T-helper 2 cell treated with Interferon-gamma antibody and Interleukin-4, amounts not matched to agents 5 μg/mL and 100 μg/mL, for 36 hours (primary cell): ENCODE results near the gene MZB1.

Source experiments
- DNase-seq: peaks from one replicate; pipeline ENCODE4 v3.0.0; 2021; ENCODE audit warnings: low spot score
- H3K27ac Mint-ChIP-seq: one replicate; pipeline ENCODE4 v1.8.0; 2021; ENCODE audit warnings: mild to moderate bottlenecking, mixed read lengths
- H3K27me3 Mint-ChIP-seq: one replicate; pipeline ENCODE4 v1.8.0; 2021; ENCODE audit warnings: low read depth, mixed read lengths
- H3K36me3 Mint-ChIP-seq: one replicate; pipeline ENCODE4 v1.8.0; 2021; ENCODE audit warnings: low read depth, mixed read lengths
- H3K4me1 Mint-ChIP-seq: one replicate; pipeline ENCODE4 v1.8.0; 2021; ENCODE audit warnings: low read depth, mixed read lengths
- H3K4me3 Mint-ChIP-seq: one replicate; pipeline ENCODE4 v1.8.0; 2022; ENCODE audit warnings: mild to moderate bottlenecking, moderate library complexity, mixed read lengths
- H3K9me3 Mint-ChIP-seq: one replicate; pipeline ENCODE4 v1.8.0; 2021; ENCODE audit warnings: mixed read lengths

MZB1 gene

DNA sequence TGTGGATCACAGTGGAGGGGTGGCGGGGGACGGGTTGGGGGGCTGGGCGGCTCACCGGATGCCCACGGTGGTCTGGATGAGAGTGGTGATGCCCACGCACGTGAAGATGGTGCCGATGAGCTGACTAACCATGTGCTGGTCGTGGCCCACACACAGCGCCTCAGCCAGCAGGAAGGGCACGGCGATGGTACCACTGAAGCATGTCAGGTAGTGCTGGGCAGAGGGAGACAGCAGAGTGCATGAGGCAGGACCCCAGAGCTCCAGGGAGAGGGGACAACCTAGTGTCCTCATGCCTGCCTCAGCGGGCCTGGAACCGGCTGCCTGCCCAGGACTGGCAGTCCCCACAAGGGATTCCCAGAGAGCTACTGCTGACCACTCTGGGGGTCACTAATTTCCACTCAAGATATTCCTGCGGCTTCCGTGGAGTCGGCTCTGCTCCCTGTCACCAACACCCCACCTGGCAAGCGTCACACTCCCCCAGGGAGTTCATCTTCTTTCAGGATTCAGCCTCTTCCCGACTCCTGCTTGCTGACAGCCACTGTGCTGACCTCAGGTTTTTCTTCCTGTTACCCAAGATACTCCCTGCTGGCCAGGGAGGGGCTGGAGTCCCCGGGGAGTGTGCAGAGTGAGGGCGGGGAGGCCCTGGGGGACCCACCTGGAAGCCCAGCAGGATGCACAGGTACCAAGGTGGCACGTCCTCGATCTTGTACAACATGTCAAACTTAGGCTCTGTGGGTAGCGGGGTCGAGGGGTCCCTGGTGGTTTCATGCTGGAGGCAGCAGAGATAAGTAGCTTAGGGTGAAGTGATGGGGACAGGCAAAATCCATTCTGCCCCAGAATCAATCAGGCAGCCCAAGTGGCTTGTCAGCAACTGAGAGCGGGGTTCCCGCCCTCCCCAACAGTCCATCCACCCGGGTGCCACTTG lies 7.6 kb downstream of the MZB1 start:
- no peak overlapping the region for H3K4me3 Mint-ChIP-seq
- no peaks in the 10 kb centered on the region for H3K9me3 Mint-ChIP-seq
- peaks cover 31% of the 10 kb centered on the region for H3K4me1 Mint-ChIP-seq
- H3K27ac Mint-ChIP-seq = no peak overlapping the region
- DNase-seq = no peak
- H3K36me3 Mint-ChIP-seq = peaks cover 7% of the 10 kb centered on the region
- no peaks in the 10 kb centered on the region for H3K27me3 Mint-ChIP-seq

DNA sequence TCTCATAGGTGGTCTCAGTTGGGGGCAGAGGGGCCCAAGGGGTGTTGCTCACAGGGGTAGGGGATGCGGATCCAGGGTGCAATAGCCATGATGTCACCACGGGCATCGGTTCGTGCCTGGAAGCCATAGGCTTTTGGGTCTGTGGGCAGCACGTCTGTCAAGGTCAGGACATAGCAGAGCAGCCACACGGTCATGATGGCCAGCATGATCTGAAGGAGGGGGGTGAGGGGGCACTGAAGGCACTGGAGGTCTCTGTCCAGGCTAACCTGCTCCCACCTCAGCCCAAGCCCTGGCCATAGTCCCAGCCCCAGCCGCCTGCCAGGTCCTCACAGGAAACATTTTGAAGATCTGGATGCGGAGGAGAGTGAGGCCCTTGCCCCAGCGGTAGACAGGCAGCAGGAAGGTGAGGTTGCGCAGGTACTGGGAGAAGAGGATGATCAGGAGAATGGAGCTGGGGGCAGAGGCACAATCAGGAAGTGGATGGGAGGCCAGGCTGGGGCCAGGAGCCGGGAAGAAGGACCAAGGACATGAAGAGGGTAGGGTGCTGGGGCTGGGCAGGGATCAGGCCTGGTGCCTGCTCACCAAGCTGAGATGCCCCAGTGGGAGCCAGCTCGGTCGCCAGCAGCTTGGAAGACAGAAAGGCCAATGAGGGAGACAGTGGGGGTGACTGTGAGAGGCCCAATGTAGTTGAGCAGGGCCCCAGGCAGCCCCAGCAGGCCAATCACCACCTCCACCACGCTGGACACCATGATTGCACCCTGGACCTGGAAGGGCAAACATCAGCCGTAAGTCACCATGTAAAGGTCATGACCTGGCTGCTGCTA lies 9.9 kb downstream of the MZB1 start:
- Mint-ChIP-seq H3K9me3 (no peaks in the 10 kb centered on the region), H3K4me3 (no peak overlapping the region), H3K4me1 (peaks cover 12% of the 10 kb centered on the region), H3K36me3 (peaks cover 8% of the 10 kb centered on the region), H3K27me3 (no peaks in the 10 kb centered on the region), H3K27ac (peak overlapping the region; percentile 7)
- no peak for DNase-seq

DNA sequence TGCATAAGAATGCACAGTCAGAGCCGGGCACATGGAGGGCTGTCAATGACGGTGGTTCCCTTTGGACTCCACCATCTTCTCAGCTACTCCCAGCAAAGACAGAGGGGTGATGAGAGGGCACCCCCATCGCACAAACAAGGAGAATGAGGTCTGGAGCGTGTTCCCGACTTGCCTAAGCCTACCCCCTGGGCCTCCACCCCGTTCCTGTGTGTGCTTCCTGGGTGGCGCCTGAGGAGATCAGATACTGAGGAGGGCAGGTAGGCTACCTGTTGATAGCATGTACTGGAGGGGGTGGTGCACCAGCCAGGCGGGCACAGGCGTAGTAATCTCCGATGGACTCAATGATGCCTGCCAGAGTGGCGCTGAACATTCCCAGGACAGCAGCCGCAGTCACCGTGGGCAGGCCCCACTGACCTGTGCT lies 10.8 kb downstream of the MZB1 start:
- H3K27me3 Mint-ChIP-seq = no peaks in the 10 kb centered on the region
- H3K36me3 Mint-ChIP-seq = peaks cover 9% of the 10 kb centered on the region
- no peak for DNase-seq
- no peak overlapping the region for H3K27ac Mint-ChIP-seq
- peaks cover 5% of the 10 kb centered on the region for H3K4me1 Mint-ChIP-seq
- H3K4me3 Mint-ChIP-seq = no peak overlapping the region
- H3K9me3 Mint-ChIP-seq = no peaks in the 10 kb centered on the region

DNA sequence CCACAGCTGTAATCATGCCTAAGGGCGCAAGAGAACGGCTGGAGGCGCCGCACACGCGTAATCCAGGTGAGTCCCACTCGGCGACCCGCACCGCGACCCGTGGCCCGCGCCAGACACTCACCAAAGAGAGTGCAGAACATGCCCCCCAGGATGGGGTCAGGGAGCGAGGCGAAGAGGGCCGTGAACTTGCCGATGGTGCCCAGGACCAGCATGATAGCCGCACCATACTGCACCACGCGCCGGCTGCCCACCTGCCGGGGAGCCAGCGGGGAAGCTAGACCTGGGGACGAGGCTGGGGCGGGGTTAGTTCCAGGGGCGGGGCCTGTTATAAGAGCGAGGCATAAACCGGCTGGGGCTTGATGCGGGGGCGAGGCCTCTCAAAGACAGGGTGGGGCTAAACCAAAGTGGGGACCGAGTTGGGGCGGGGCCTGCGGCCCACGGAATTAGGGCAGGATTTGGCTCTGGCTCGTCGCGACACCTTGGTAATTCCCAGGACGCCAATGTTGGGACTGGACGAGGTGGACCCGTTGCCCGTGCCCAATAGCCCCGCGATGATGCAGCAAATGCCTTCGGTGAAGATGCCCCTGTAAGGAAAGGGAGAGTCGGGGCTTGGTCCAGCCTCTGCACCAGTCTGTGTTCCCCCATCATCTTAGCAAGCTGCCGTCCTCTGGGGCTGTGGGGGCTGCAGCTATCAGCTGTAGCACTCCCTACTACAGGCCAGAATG lies 11.4 kb downstream of the MZB1 start:
- no peak for DNase-seq
- Mint-ChIP-seq H3K4me1 (peaks cover 5% of the 10 kb centered on the region), H3K9me3 (no peaks in the 10 kb centered on the region), H3K36me3 (peaks cover 12% of the 10 kb centered on the region), H3K4me3 (no peak overlapping the region), H3K27me3 (no peaks in the 10 kb centered on the region), H3K27ac (no peak overlapping the region)

DNA sequence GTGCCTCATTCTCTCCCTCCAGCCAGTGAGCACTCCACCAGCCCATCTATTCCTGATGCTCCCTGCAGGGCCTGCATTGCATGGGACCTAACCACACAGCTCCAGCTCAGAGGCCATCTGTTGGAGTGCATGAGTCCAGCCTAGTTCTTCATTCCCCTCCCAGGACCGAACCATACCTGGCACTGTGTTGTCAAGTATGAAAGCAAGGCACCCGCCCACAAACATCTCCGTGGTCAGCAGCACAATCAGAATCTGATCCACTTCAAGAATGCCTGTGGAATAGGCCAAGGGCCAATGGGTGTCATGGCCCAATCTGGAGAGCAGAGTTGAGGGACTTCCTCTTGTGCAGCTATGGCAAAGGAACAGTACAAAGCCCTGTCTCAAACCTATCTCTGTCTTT lies 12.5 kb downstream of the MZB1 start:
- no peak for DNase-seq
- Mint-ChIP-seq H3K36me3 (peaks cover 16% of the 10 kb centered on the region), H3K4me3 (no peak overlapping the region), H3K27ac (no peak overlapping the region), H3K4me1 (peaks cover 5% of the 10 kb centered on the region), H3K9me3 (no peaks in the 10 kb centered on the region), H3K27me3 (no peaks in the 10 kb centered on the region)

DNA sequence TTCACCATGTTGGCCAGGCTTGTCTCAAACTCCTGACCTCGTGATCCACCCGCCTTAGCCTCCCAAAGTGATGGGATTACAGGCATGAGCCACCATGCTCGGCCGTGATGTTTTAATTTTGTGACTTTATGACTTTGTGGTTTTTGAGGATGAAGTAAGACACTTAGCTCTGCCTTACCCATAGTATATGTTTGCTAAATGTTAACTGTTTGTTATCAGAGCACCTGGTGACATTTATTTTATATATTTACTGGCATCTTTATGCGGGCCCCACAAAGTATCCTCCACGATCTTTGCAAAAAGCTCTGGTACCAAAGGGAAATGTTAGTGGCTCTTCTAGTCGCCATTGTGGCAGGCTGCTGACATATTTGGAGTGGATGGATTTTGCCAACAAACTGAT lies 13.3 kb downstream of the MZB1 start:
- Mint-ChIP-seq H3K27me3 (no peaks in the 10 kb centered on the region), H3K9me3 (no peaks in the 10 kb centered on the region), H3K4me1 (peaks cover 13% of the 10 kb centered on the region), H3K4me3 (no peak overlapping the region), H3K27ac (no peak overlapping the region), H3K36me3 (peaks cover 20% of the 10 kb centered on the region)
- no peak for DNase-seq

DNA sequence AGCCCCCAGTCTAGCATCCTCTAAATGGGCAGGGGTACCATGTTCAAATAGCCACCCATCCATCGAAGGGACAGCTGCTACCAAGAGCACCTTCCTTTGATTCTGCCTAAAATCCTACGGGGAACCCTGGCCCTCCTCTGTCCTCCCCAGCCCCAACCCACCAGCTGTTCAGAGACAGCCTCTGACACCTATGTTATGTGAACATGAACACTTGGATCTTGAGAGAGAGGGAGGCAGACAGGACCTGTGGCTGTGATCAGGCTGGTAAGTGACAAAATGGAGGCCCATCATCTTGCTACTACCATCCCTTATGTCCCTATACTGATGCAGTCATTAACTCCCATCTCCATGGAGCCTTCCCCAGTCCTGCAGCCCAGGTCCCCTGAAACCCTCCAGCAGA lies 14.8 kb downstream of the MZB1 start:
- H3K9me3 Mint-ChIP-seq = no peaks in the 10 kb centered on the region
- DNase-seq = no peak
- peaks cover 15% of the 10 kb centered on the region for H3K4me1 Mint-ChIP-seq
- H3K27me3 Mint-ChIP-seq = no peaks in the 10 kb centered on the region
- peaks cover 24% of the 10 kb centered on the region for H3K36me3 Mint-ChIP-seq
- no peak overlapping the region for H3K27ac Mint-ChIP-seq
- no peak overlapping the region for H3K4me3 Mint-ChIP-seq

DNA sequence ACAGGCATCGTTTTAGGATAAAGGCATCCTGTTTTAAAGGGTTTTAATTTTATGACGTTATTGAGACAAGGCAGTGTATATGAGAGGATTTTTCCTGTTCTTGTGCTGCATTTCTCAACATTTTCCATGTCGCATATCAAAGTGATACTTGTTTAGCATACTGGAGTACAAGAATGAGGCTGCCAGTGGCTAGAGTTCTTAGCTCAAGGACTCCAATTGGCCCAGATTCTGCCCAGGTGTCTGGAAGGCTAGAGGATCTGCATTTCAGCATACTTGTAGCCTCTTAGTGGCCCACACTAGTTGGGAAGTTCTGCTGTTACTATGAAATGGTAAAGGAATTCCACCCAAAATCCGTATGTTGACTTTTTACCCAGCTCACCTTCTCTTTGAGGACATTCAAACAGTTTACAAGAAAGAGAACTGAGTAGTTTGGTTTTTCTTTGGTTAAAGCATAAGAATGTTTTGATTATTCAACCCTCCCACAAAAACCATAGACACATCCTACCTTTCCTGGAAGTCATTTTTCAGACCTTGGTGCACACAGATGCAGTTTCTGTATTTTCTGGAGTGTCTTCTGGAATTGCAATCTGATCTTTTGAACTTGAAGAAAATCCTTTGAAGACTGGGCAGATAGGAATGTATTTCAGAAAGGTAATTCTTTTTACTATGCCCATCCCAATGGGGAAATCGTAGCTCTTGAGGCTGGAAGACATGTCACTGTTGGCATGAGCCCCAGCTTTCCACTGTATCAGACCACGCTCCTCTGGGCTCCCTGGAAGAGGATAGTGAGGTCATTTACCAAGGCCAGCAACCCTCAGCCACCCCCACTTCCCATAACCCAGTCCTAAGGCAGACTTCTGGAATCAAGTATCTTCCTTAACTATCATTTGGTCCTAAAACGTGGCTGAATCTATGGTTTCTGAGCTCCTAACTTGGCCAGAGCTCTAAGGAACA lies 18.0 kb downstream of the MZB1 start:
- Mint-ChIP-seq H3K36me3 (peaks cover 25% of the 10 kb centered on the region), H3K9me3 (no peaks in the 10 kb centered on the region), H3K4me3 (no peak overlapping the region), H3K27me3 (no peaks in the 10 kb centered on the region), H3K4me1 (peaks cover 10% of the 10 kb centered on the region), H3K27ac (no peak overlapping the region)
- DNase-seq = no peak

DNA sequence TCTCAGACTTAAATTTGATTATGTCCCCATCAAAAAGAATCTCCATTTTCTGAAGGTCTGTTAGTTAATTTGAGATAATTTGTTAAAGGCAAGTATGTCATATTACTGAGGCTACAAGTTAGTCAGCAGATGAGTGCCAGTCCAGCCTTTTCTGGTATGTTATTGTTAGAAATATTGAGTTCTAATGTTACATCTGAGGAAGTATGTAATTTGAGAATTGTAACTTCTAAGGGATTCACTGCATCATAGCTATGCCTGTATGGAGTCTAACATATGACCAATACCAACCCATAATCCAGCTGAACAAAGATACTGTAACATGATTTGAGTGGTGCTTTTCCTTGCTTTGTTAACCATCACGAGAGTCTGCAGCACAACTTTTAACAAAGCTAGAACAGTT lies 20.5 kb downstream of the MZB1 start:
- Mint-ChIP-seq H3K27me3 (no peaks in the 10 kb centered on the region), H3K27ac (no peak overlapping the region), H3K4me1 (peaks cover 10% of the 10 kb centered on the region), H3K36me3 (peaks cover 38% of the 10 kb centered on the region), H3K9me3 (no peaks in the 10 kb centered on the region), H3K4me3 (no peak overlapping the region)
- DNase-seq = no peak

DNA sequence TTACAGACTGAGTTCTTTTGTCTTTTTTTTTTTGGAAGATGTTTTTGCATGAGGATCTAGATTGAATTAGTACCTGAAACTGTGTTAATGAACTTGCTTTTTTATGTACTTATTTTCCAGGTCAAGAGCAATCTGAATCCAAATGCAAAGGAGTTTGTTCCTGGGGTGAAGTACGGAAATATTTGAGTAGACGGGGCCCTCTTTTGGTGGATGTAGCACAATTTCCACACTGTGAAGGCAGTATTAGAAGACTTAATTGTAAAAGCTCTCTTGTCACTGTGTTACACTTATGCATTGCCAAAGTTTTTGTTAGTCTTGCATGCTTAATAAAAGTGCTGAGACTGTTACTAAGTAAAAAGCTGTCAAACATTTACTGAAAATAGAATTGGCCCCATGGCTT lies 21.1 kb downstream of the MZB1 start:
- H3K4me3 Mint-ChIP-seq = no peak overlapping the region
- H3K4me1 Mint-ChIP-seq = peaks cover 10% of the 10 kb centered on the region
- H3K27me3 Mint-ChIP-seq = no peaks in the 10 kb centered on the region
- peaks cover 43% of the 10 kb centered on the region for H3K36me3 Mint-ChIP-seq
- no peak for DNase-seq
- H3K9me3 Mint-ChIP-seq = no peaks in the 10 kb centered on the region
- no peak overlapping the region for H3K27ac Mint-ChIP-seq

DNA sequence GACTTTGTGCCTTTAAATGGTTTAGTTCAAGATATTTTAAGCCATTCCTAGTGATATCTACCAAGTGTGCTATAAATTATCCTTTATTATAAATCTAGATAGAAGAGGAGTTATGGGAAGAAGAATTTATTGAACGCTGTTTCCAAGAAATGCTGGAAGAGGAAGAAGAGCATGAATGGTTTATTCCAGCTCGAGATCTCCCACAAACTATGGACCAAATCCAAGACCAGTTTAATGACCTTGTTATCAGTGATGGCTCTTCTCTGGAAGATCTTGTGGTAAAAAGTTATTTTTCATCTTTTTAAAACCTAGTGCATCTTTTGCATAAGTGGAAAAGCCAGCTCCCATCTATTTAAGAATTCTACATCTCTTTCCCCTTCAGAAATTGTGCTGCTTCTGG lies 25.2 kb downstream of the MZB1 start:
- Mint-ChIP-seq H3K4me3 (no peak overlapping the region), H3K9me3 (no peaks in the 10 kb centered on the region), H3K27ac (no peak overlapping the region), H3K4me1 (no peaks in the 10 kb centered on the region), H3K27me3 (no peaks in the 10 kb centered on the region), H3K36me3 (peaks cover 45% of the 10 kb centered on the region)
- DNase-seq = no peak

DNA sequence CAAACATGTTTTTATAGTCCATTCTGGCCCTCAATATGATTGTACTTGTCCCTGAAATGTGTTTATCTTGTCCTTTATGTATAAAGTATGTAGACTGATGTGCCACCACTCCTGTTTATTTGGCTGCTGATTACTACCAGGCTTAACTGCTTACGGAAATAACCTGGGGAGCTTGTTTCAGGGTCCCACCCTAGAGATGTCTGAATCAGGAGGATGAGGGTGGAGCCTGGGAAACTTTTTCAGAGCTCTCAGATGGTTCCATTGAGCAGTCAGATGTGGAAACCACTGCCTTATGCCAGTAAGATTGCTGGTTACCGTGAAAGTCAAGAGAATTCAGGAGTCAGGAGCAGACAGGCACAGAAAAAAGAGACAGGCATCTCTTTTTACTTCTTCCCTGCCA lies 25.8 kb downstream of the MZB1 start:
- DNase-seq = no peak
- no peaks in the 10 kb centered on the region for H3K4me1 Mint-ChIP-seq
- no peaks in the 10 kb centered on the region for H3K27me3 Mint-ChIP-seq
- H3K4me3 Mint-ChIP-seq = no peak overlapping the region
- H3K9me3 Mint-ChIP-seq = no peaks in the 10 kb centered on the region
- peaks cover 45% of the 10 kb centered on the region for H3K36me3 Mint-ChIP-seq
- no peak overlapping the region for H3K27ac Mint-ChIP-seq

DNA sequence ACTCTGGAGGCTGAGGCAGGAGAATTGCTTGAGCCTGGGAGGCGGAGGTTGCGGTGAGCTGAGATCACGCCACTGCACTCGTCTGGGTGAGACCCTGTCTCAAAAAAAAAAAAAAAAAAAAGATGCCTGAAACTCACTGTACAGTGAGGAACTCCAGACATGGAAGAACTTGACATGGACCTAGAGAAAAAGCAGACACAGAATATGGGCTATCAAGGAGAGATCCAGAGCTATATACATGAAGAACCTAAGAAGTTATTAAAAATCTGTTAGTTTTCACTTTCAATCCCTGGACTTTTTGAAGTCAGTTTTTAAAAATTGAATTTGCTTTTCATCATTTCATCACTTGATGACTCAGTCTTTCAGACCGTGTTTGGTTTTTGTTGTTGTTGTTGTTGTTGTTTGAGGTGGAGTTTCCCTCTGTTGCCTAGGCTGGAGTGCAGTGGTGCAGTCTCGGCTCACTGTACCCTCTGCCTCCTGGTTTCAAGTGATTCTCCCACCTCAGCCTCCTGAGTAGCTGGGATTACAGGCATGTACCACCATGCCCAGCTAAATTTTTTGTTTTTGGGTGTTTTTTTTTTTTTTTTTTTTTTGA lies 27.8 kb downstream of the MZB1 start:
- DNase-seq = no peak
- H3K4me3 Mint-ChIP-seq = no peak overlapping the region
- H3K4me1 Mint-ChIP-seq = no peaks in the 10 kb centered on the region
- no peaks in the 10 kb centered on the region for H3K9me3 Mint-ChIP-seq
- no peaks in the 10 kb centered on the region for H3K27me3 Mint-ChIP-seq
- peaks cover 49% of the 10 kb centered on the region for H3K36me3 Mint-ChIP-seq
- H3K27ac Mint-ChIP-seq = no peak overlapping the region
